GM21619 (cell line): ENCODE results near the gene SNAP29.
"Not testable (repeated sequence)": the region's sequence is repeated elsewhere in the genome, so short reads cannot be mapped to it uniquely, and the experiment has no call there.

Experiments
- ATAC-seq: cut with Tn5 transposase; IDR thresholded peaks from one replicate; pipeline ENCODE4 v1.9.1; 2021; ENCODE audit not compliant: unreplicated experiment

The SNAP29 gene

DNA sequence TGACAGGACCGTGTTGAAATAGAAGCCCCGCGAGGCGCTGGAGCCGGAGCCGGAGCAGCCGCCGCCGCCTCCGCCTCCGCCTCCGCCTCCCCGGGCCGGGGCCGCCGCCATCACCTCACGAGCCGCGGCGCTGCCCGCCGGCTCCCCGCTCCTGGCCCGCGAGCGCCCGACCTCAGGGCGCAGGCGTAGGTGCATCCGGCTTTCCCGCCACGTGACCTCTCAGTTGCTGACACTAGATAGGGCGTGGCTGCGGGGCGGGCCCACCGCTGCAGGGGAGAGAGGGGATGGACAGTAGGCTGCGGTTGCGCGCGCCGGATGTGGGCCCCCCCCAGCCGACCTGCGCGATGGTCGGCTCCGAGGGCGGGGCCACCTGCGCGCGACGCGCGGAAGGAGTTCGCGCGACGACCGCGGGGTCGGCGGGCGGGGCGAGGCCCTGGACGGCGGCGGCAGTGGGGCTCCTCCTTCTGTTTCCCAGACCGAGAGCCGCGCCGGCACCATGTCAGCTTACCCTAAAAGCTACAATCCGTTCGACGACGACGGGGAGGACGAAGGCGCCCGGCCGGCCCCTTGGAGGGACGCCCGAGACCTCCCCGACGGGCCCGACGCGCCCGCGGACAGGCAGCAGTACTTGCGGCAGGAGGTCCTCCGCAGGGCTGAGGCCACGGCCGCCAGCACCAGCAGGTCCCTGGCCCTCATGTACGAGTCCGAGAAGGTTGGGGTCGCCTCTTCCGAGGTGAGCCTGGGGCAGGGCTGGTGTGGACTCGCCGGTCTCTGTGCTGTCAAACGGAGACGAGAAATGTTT, at the start of gene SNAP29, which contains the start of gene PI4KA:
SNAP29 (plus strand) TSS at position 393 of the 802 bp plus-strand sequence; CDS start at position 497, 104 bp downstream.
PI4KA (minus strand) TSS at position 197 of the 802 bp plus-strand sequence; CDS start at position 111, 86 bp downstream.
- peak; percentile 90 for ATAC-seq

DNA sequence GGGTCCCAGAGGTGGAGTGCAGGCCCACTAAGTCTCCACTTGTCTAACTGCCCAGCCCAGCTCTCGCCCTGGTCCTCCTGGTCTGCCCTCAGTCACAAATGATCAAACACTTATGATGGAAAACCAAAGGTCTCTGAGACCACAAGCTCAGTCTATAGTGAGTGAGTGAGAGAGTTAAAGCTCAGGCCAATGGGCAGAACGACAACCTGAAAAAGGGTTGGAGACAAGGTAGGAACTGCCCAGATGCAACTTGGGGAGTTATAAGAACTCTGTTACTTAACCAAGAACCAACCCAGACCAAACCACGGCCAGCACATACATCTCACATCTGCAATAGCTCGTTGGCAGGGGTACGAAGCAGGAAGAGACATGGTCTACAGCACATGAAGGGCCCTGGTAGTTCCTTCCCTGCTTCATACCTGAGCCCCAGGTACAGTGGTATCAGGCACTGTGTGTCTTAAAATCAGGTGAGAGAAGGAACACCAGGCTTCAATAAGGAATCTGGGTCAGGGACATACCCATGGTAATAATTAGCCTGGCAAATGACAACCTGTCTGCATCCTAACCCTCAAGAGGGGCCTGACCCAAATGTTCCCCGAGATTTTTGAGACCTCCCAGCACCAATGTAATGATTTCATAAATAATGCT, 49.1 kb upstream of the SNAP29 start:
- ATAC-seq = no peak

DNA sequence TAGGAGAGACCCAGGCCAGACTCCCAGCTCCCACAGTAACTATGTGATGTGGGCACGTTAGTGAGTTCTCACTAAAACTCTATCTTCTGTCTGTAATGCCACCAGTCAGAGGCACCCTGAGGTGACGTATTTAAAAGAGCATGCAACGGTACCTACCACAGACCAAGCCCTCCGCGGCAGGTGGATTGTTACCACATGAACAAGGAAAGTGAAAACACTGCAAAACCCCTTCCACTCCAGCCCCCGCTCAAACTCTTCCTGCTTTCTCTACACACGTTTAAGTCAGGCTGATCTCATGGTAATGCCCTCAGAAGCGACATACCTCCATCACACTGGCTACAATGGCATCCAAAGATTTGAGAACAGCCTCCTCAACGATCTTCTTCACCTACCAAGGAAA, 48.2 kb upstream of the SNAP29 start:
- ATAC-seq = no peak

DNA sequence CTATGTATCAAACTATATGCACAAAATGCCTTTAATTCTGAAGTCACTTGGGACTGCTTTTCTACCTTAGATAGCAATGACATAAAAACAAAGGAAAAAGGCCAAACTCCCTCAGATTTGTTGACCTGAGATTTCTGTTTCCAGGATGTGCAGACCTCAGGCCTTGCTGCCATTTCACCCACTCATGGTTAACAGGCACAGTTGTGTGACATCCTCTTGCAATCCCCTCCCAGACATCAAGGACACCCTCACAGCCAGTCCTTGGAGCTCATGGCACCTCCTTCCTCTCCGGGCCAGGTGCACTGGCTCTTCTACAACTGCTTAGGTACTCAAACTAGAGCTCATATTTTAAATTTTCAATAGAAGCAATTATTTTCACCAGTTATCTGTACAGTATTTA, 47.6 kb upstream of the SNAP29 start:
- ATAC-seq = no peak

DNA sequence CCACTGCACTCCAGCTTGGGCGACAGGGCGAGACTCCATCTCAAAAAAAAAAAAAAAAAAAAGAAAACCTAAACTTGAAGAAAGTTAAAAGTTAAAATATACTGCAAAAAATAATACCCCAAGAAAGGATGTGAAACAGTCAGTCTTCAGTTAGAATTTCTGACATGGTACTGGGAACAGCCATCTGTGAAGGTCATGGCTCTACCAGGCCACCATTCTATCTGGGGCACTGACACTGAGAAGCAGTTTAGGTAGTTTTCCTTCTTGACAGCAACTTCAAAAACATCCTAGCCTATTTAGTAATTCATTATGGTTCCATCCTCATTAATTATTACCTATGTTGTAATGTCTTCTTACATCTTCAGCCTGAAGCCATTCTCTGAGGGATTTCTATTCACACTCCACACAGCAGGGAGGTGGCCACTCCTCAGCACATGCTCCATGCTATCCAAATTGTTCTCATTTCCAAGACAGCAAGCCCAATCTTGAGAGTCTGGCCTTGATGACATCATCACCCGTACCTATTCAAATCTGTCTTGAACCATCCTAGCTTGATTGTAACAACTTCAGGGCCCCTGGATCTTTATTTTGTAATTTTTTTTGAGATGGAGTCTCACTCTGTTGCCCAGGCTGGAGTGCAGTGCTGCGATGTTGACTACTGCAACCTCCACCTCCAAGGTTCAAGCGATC, 46.7 kb upstream of the SNAP29 start:
- no peak for ATAC-seq

DNA sequence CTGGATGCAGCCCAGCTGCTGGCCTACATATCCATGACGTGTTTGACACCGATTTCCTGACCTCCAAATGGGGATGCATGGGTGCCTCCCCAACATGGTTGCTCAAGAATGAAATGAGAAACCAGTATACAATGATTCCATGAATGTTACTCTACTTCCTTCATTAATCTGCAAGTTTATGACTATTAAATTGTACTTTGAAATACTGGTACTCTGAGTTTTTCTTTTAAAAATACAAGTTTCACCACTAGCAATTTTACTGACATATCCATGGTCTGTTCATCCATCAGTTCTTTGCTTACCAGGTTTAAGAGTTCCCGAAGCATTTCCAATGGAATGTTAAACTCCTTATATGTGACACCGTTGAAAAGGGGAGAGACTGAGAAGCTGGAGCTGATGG, 45.8 kb upstream of the SNAP29 start:
- ATAC-seq = no peak

DNA sequence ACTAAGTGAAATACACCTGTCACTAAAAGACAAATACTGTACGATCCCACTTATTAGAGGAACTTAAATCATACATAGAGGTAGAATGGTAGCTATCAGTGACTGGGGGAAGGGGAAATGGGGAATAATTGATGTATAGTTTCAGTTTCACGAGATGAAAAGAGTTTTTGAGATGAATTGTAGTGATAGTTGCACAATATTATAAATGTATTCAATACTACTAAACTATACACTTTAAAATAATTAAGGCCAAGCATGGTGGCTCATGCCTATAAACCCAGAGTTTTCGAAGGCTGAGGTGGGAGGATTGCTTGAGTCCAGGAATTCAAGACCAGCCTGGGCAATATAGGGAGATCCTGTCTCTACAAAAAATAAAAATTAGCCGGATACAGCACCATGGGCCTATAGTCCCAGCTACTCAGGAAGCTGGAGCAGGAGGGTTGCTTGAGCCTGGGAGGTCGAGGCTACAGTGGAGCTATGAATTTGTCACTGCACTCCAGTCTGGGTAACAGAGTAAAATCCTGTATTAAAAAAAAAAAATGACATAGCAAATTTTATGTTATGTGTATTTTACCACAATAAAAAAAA, 44.5 kb upstream of the SNAP29 start:
- ATAC-seq = no peak

DNA sequence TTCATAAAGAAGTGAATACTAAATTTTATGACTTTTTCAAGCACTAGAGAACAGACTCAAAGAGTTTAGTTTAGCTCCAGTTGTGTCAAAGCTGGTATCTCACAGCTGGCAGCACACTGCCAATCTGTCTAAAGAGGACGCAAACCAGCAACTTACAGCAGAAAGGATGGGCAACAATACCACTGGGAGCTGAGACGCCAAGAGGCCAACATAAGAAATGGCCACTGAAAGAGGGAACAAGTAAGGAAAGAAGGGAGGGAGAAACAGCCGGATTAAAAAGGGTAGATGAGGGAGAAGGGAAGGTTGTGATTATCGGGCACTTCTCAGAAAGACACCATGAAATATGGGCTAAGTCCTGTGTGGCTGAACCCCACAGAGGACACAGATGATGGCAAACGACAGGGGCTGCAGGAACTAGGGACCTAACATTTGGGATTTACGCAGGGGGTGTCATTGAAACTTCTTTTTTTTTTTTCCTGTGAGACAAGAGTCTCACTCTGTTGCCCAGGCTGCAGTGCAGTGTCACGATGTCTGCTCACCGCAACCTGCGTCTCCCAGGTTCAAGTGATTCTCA, 43.2 kb upstream of the SNAP29 start:
- ATAC-seq = no peak

DNA sequence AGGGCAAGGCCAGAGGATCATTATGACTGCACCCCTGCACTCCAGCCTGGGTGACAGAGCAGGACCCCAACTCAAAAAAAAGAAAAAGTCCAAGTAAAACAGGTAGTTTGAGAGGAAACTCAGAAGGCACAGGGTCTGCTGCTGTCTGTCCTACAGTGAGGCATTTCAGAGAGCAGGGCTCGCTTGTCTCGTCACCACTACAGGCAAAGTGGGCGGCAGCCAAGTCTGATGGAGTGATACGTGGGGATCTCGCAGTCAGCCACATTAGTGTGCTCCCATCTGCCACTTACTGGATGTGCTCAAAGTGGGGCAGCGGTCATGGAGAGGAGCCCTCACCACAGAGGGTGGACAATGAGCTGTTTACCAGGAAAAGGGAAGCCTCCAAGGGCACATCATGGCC, 42.2 kb upstream of the SNAP29 start:
- no peak for ATAC-seq

DNA sequence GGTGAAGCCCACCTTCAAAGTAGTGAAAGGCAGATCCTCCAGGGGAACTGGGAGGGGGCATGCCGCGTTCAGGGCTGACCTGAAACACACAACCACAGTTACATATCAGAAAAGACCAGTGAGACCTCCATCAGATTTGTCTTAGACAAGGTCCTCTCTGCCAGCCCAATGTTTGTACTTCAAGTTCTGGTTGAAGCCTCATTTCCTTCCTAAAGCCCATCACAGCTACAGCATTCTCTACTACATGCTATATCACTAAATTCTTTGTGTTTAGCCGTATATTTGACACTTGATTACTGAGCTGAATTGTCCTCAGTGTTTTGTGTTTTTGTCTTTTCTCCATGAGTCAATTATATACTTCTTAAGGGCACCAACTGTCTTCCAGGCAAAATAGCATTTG, 40.3 kb upstream of the SNAP29 start:
- ATAC-seq = no peak

DNA sequence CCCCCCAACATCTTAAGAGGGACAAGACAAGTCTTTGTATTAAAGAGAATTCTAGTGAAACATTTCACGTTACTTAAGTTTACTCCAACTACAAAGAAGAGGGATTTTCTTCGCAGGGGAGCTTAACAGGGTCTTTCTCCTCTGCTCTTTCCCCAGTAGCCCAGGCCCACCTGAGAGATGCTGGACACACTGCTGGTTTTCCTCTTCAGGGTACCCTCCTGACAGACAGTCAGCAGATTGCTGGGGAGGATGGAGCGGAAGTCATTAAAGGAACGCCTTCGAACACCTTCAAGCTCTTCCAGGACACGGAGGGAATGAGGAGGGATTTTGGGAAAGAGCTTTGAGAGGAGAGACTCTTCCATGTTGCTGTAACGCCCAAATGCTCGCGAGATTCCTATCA, 39.3 kb upstream of the SNAP29 start:
- no peak for ATAC-seq

DNA sequence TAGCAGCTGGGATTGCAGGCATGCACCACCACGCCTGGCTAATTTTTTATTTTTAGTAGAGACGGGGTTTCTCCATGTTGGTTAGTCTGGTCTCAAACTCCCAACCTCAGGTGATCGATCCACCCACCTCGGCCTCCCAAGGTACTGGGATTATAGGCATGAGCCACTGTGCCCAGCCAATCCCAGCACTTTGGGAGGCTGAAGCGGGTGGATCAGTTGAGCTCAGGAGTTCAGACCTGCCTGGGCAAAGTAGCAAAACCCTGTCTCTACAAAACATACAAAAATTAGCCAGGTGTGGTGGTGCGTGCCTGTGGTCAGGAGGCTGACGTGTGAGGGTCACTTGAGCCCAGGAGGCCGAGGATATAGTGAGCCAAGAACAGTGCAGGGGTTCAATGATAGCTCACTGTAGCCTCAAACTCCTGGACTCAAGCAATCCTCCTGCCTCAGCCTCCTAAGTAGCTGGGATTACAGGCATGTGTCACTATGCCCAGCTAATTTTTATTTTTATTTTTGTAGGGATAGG, 37.0 kb upstream of the SNAP29 start:
- not testable (repeated sequence) for ATAC-seq

DNA sequence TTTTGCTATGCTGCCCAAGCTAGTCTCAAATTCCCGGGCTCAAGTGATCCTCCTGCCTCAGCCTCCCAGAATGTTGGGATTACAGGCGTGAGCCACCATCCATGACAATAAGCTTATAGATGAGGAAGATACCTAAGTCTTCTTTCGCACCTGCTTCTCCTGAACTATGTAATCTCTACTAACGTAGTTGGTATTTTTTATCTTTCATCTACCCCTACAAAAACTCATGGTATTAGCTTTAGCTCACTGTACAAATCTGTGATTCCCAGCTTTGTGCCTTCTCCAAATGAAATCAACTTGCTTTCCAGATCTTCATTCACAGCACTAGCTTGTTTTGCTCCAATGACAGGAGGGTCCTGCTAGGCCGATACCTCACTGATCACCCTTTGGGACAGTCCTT, 36.6 kb upstream of the SNAP29 start:
- no peak for ATAC-seq

DNA sequence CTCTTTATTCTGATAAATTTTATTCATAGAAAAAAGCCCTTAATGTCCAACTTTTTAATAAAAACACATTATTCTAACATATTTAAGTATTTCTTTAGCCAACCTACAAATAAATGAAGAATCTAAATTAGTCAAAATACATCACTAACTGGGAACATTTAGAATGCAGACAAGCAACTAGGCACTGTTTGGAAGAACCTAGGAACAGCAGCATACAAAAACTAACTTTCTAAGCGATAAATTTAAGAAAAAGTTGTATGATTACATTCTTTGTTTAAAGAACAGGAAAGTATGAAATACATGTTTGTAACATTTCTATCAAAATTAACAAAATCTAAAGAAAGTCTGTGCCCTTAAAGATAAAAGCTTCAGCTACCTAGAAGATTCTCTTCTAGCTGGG, 35.5 kb upstream of the SNAP29 start:
- no peak for ATAC-seq

DNA sequence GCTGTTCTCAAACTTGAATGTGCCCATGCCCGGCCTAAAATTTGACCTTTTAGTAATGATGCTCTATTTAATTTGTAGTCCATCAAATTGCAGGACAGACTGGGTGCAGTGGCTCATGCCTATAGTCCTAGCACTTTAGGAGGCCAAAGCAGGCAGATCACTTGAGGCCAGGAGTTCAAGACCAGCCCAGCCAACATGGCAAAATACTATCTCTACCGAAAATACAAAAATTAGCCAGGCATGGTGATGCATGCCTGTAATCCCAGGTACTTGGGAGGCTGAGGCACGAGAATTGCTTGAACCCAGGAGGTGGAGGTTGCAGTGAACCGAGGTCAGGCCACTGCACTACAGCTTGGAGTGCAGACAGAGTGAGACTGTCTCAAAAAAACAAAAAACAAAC, 33.6 kb upstream of the SNAP29 start:
- ATAC-seq = not testable (repeated sequence)

DNA sequence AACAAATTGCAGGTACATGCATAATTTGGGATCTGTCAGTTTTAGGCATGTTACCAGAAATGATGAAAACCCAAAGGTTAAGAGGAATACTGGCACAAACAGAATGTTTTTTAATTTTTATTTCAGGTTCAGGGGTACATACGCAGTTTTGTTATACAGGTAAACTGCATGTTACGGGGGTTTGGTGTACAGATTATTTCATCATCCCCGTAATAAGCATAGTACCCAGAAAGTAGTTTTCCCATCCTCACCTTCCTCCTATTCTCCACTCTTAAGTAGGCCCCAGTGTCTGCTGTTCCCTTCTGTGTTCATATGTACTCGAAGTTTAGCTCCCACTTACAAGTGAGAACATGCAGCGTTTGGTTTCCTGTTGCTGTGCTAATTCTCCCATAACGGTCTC, 33.2 kb upstream of the SNAP29 start:
- no peak for ATAC-seq

DNA sequence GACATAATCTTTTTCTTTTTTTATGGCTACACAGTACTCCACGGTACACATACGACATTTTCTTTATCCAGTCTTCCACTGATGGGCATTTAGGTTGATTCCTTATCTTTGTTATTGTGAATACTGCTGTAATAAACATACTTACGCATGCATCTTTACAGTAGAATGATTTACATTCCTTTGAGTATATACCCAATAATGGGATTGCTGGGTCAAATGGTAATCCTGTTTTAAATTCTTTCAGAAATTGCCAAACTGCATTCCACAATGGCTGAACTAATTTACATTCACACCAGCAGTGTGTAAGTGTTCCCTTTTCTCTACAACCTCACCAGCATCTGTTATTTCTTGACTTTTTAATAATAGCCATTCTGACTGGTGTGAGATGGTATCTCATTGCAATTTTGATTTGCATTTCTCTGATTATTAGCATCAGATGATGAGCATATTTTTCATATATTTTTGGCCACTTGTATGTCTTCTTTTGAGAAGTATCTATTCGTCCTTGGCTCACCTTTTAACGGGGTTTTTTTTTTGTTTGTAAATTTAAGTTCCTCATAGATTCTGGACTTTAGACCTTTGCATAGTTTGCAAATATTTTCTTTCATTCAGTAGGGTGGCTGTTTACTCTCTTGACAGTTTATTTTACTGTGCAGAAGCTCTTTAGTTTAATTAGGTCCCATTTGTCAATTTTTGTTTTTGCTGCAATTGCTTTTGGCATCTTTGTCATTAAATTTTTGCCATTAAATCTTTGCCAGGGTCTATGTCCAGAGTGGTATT, 32.2 kb upstream of the SNAP29 start:
- ATAC-seq = not testable (repeated sequence)

DNA sequence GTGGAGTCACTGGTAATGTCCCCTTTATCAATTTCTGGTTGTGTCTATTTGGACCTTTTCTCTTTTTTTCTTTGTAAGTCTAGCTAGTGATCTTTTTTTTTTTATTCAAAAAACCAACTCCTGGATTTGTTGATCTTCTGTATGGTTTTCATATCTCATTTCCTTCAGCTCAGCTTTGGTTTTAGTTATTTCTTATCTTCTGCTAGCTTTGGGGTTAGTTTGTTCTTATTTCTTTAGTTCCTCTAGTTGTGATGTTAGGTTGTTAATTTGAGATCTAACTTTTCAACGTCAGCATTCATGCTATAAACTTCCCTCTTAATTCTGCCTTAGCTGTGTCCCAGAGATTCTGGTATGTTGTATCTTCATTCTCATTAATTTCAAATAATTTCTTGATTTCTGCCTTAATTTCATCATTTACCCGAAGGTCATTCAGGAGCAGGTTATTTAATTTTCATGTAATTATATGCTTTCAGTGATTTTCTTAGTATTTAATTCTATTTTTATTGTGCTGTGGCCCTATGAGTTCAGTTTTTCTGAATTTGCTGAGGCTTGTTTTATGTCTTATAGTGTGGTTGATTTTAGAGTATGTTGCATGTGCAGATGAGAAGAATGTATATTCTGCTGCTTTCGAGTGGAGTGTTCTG, 29.2 kb upstream of the SNAP29 start:
- ATAC-seq = no peak

DNA sequence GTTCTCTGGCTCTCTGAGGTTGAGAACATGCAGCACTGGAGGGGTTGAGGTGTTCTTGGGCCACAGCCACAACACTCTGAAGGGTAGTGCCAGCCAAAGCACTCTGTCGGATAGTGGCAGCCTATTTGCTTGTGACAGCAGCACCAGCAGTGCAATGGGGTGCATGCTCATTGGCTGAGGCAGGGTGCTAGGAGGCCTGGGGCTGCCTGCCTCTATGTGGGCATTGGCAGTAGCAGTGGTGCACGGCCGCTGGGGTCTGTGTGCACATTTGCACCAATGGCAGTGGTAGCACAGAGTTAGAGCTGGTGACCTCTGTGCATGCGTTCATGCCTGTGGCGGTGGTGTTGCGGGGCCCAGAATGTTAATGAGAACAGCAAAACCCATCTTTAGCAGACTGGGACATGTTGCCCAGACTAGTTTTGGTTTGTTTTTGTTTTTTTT, 25.6 kb upstream of the SNAP29 start:
- ATAC-seq = no peak

DNA sequence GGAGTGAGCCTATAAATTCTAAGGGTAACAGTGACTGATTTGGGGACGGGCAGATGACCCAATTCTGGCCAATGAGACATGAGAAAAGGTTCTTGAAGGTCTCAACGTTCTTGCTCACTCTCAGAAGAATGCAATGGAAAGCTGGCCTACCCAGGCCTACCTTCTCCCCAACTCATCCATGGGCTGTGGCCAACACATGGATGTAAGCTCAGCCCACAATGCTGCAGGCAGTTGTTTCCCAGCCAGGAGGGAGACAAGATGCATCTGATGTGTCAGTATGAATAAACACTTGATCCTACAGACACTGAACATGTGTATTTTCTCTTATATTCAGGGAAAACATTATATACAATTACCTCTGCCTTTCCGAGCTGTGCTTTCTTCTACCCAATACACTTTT, 24.6 kb upstream of the SNAP29 start:
- no peak for ATAC-seq
